GM21390 (cell line): ENCODE results near the gene P2RX2.

ENCODE experiments used
- ATAC-seq: cut with Tn5 transposase; IDR thresholded peaks from one replicate; pipeline ENCODE4 v1.9.1; 2021; ENCODE audit not compliant: unreplicated experiment

Gene P2RX2

GRCh38 chr12:132618683-132619043 is at the start of gene P2RX2:
TSS of gene P2RX2 (plus strand) at chr12:132618776. CDS start at chr12:132618817, 41 bp downstream.
- ATAC-seq = no peak

GRCh38 chr12:132568826-132569480 is 49.6 kb upstream of the P2RX2 start:
- no peak for ATAC-seq

GRCh38 chr12:132569856-132570480 is 48.6 kb upstream of the P2RX2 start:
- ATAC-seq = no peak

GRCh38 chr12:132570635-132571034 is 47.9 kb upstream of the P2RX2 start:
- no peak for ATAC-seq

GRCh38 chr12:132571051-132571450 is 47.5 kb upstream of the P2RX2 start:
- ATAC-seq = no peak

- no peak for ATAC-seq
Measured at GRCh38 chr12:132571598-132571997, 47.0 kb upstream of the P2RX2 start.

- no peak for ATAC-seq
Measured at GRCh38 chr12:132572106-132572505, 46.5 kb upstream of the P2RX2 start.

GRCh38 chr12:132572801-132573760 is 45.5 kb upstream of the P2RX2 start:
- no peak for ATAC-seq

GRCh38 chr12:132574271-132574996 is 44.1 kb upstream of the P2RX2 start:
- ATAC-seq = no peak

GRCh38 chr12:132575661-132576060 is 42.9 kb upstream of the P2RX2 start:
- no peak for ATAC-seq

- ATAC-seq = no peak
Measured at GRCh38 chr12:132576701-132577100, 41.9 kb upstream of the P2RX2 start.

GRCh38 chr12:132577191-132577920 is 41.2 kb upstream of the P2RX2 start:
- no peak for ATAC-seq

GRCh38 chr12:132578118-132578517 is 40.5 kb upstream of the P2RX2 start:
- no peak for ATAC-seq

GRCh38 chr12:132578826-132579225 is 39.8 kb upstream of the P2RX2 start:
- no peak for ATAC-seq

- no peak for ATAC-seq
Measured at GRCh38 chr12:132579744-132580143, 38.8 kb upstream of the P2RX2 start.

- ATAC-seq = no peak
Measured at GRCh38 chr12:132580701-132581292, 37.8 kb upstream of the P2RX2 start.

- no peak for ATAC-seq
Measured at GRCh38 chr12:132581348-132582057, 37.1 kb upstream of the P2RX2 start.

GRCh38 chr12:132582058-132582420 is 36.5 kb upstream of the P2RX2 start:
- no peak for ATAC-seq

- ATAC-seq = no peak
Measured at GRCh38 chr12:132582582-132583410, 35.8 kb upstream of the P2RX2 start.
